Stomach (tissue), 4 donors: Measurements from ENCODE around the gene GABRB1.

Source experiments
- CTCF ChIP-seq, 7 experiments: fragments of 450-650 bp in 4 of 7; fragments of 200-600 bp in 3 of 7; sonication (generic) in 3 of 7; IDR thresholded peaks; one replicate each; pipeline ENCODE4 v1.5.1; 2016 to 2019; ENCODE audit warnings: antibody characterized with exemption in 7 of 7, control low read depth in 2 of 7, mild to moderate bottlenecking in 1 of 7
- EP300 ChIP-seq: sonication (generic); formaldehyde crosslinking; IDR thresholded peaks from one replicate; pipeline ENCODE4 v1.6.1; 2017; ENCODE audit warnings: antibody characterized with exemption

GRCh38 chr4:47342796-47343195 is 311.4 kb downstream of the GABRB1 start:
- TF ChIP-seq CTCF (IDR thresholded peaks at IDR 0.05) (no peak), EP300 (no peak)
